NOMO-1 treated with DMSO at 0.1 percent for 48 hours (cell line): Measurements from ENCODE around the gene ANKHD1.
A peak's percentile ranks its signal among the peaks of the same experiment; 100 is the strongest.

Experiments
- DNase-seq: peaks from one replicate; lab custom pipeline; 2025; ENCODE audit not compliant: unreplicated experiment; lab: John Stamatoyannopoulos, UW

The ANKHD1 gene, protein sequence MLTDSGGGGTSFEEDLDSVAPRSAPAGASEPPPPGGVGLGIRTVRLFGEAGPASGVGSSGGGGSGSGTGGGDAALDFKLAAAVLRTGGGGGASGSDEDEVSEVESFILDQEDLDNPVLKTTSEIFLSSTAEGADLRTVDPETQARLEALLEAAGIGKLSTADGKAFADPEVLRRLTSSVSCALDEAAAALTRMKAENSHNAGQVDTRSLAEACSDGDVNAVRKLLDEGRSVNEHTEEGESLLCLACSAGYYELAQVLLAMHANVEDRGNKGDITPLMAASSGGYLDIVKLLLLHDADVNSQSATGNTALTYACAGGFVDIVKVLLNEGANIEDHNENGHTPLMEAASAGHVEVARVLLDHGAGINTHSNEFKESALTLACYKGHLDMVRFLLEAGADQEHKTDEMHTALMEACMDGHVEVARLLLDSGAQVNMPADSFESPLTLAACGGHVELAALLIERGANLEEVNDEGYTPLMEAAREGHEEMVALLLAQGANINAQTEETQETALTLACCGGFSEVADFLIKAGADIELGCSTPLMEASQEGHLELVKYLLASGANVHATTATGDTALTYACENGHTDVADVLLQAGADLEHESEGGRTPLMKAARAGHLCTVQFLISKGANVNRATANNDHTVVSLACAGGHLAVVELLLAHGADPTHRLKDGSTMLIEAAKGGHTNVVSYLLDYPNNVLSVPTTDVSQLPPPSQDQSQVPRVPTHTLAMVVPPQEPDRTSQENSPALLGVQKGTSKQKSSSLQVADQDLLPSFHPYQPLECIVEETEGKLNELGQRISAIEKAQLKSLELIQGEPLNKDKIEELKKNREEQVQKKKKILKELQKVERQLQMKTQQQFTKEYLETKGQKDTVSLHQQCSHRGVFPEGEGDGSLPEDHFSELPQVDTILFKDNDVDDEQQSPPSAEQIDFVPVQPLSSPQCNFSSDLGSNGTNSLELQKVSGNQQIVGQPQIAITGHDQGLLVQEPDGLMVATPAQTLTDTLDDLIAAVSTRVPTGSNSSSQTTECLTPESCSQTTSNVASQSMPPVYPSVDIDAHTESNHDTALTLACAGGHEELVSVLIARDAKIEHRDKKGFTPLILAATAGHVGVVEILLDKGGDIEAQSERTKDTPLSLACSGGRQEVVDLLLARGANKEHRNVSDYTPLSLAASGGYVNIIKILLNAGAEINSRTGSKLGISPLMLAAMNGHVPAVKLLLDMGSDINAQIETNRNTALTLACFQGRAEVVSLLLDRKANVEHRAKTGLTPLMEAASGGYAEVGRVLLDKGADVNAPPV (N-terminal part only)

DNA sequence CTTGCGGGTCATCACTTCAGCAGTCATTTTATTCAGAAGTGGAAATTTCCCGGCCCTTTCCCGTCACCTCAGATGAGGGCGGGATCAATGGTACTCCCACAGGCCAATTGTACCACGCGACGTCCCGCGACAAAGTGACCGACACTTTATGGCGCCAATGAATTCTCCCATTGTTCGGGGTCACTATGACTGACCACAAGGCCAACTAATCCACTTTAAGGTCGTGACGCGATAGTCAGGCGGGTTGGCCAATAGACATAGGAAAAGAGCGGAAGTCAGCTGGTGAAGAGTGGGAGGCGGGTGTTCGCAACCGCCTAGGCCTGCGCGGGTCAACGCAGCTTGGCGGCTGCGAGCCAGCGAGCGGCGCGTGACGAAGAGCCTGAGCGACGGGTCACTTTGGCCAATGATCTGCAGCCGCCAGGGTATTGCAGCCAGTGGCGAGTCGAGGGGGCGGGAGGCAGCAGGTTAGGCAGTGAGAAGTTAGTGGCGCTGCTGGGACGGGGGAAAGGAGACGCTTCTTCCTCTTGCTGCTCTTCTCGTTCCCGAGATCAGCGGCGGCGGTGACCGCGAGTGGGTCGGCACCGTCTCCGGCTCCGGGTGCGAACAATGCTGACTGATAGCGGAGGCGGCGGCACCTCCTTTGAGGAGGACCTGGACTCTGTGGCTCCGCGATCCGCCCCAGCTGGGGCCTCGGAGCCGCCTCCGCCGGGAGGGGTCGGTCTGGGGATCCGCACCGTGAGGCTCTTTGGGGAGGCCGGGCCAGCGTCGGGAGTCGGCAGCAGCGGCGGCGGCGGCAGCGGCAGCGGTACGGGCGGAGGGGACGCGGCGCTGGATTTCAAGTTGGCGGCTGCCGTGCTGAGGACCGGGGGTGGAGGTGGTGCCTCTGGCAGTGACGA lies at the start of gene ANKHD1:
ANKHD1 (plus strand) TSS at position 472 of the 896 bp plus-strand sequence; CDS start at position 607, 135 bp downstream.
- peak; percentile 99 for DNase-seq

DNA sequence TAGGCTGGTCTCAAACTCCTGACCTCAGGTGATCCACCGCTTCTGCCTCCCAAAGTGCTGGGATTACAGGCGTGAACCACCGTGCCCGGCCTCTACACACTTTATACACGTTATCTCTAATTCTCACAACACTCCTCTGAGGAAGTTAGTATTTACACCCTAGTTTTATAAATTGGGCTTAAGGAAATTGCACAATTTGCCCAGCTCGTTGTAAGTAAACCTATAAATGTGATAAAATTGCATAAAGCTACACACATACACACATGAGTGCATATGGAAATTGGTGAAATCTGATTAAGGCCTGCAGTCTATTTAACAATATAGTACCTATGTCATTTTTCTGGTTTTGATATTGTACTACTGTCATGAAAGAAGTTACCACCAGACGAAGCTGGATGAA lies 46.1 kb upstream of the ANKHD1 start:
- DNase-seq: peak; percentile 74

DNA sequence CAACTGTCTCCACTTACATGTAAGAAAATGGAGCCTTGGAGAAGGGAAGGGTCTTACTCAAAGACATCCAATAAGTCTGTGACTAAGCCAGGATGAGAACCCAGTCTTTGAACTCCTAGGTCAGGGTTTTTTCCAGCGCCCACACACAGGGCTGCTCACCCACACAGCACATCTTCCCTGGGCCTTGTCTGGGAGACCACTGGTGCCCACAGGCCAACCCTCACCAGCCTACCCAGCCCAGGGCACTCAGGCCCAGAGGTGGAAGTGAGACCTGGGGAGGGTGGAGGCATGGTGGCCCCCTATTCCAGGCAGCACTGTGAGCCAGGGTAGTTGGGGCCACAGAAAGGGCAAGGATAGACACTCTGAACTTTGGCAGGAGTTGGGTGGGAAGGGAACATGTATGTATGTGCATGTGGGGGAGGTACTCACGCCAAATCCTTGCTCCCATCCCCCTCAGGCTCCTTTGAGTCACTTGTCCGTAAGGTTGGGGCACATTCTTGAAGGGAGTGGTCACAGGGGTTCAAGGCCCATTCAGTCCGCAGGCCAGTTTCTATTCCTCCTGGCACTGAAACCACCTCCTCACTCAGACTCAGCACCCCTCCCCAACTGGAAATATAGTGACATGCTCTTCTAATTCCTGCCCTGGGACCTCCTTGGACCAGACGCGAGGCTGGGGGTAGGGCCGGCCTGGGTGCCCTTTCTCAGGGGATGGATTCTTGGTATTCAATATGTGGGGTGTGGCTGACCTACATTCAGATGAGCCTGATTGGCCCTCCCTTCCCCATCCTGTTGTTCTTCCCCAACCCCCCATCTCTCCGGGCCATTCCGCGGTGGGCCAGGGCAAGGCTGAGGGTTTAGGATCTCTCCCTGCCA lies 44.5 kb upstream of the ANKHD1 start:
- peak; percentile 36 for DNase-seq

DNA sequence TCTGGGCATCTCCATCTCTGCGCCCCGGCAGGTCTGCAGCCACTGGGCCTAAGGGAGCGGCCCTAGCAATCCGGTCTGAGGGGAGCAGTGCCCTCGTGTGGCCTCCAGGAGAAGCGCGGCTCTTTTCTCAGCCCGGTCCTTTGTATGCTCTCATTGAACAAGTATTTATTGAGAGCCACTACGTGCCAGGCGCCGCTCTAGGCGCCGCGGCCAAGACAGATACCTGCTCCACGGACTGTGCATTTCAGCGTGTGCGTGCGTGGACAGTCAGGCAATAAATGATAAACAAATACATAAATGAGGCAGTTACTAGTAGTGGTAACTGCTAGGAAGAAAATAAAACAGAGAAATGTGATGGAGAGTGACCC lies 43.9 kb upstream of the ANKHD1 start:
- peak; percentile 85 for DNase-seq

DNA sequence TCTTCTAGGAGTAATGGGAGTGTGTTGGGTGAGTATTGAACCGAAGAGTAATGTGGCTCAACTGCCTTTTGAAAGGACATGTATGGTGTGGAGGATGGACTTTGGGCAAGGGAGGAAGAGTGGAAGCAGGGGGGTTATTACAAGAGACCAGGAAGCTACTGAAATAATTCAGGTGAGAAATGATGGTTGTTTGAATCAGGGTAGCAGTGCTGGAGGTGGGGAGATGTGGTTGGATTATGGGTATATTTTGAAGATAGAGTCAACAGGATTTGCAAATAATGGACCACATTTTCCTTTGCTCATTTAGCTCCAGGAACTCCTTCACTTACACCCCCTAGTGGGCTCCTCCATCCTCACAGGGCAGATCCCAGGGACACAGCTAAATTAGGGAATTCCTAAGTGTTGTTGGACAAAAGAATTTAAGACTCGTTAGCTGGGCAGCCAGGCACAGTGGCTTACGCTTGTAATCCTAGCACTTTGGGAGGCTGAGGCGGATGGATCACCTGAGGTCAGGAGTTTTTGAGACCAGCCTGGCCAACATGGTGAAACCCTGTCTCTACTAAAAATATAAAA lies 42.8 kb upstream of the ANKHD1 start:
- no peak for DNase-seq

DNA sequence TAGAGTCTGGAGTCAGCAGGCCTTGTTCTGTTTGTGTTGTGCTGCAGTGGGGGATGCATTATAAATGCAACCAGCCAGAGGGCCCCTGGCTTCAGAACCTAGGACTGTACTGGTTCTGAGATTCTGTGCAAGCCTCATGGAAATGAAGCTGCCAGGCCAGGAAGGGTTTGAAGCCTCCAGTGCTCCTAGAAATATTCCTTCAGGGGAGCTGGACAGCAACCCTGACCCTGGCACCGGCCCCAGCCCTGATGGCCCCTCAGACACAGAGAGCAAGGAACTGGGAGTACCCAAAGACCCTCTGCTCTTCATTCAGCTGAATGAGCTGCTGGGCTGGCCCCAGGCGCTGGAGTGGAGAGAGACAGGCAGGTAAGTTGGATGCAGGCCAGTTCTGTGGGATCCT lies 41.5 kb upstream of the ANKHD1 start, which contains the start of gene SLC4A9:
SLC4A9 (plus strand) TSS at position 94 of the 400 bp plus-strand sequence; CDS start at position 137, 43 bp downstream.
- no peak for DNase-seq

DNA sequence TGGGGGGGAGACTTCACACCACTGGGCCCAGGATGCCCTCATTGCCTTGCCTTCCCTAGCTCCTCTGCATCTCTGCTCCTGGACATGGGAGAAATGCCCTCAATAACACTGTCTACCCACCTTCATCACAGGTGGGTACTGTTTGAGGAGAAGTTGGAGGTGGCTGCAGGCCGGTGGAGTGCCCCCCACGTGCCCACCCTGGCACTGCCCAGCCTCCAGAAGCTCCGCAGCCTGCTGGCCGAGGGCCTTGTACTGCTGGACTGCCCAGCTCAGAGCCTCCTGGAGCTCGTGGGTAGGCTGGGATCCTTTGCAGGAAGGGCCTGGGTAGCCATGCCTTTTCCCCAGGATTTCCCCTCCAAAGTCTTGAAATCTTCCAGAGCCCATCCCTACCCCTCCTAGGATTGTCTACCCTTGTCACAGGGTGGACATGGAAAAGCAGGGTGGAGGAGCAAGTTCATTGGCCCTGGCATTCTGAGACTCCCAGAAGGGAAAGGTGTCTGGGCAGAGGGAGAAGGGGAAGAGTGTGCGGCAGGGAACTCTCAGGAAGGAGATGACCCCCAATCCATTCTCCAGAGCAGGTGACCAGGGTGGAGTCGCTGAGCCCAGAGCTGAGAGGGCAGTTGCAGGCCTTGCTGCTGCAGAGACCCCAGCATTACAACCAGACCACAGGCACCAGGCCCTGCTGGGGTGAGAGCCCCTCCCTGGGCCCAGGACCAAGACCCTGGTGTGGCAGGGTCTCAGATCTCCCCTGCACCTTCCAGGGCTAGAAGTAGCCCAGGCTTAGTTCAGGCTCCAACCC lies 40.8 kb upstream of the ANKHD1 start:
- DNase-seq: no peak

DNA sequence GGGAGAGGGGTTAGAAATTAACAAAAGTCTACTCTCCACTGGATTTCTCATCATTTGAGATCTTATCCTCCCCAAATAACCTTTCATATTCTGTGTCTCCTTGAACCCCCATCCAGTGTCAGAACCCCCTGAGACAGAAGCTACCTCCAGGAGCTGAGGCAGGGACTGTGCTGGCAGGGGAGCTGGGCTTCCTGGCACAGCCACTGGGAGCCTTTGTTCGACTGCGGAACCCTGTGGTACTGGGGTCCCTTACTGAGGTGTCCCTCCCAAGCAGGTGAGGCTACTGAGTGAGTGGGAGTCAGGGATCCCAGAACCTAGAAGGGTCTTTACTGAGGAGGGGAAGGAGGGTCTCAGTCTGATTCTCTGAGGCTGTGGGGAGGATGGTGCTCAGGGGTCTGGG lies 39.7 kb upstream of the ANKHD1 start:
- no peak for DNase-seq

DNA sequence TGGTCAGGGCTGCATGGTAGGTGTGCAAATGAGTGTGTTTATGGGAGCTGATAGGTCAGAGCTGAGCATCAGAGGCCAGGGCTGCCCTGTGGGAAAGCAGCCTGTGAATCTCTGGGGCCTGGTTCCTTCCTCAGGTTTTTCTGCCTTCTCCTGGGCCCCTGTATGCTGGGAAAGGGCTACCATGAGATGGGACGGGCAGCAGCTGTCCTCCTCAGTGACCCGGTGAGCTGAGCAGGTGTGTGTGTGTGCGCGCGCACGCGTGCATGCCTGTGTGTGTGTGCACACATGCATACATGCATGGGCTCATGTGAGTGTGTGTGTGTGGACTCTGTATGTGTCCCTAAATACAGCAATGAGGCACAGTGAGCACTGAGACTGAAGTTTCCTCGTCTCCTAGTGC lies 39.3 kb upstream of the ANKHD1 start:
- DNase-seq: no peak

DNA sequence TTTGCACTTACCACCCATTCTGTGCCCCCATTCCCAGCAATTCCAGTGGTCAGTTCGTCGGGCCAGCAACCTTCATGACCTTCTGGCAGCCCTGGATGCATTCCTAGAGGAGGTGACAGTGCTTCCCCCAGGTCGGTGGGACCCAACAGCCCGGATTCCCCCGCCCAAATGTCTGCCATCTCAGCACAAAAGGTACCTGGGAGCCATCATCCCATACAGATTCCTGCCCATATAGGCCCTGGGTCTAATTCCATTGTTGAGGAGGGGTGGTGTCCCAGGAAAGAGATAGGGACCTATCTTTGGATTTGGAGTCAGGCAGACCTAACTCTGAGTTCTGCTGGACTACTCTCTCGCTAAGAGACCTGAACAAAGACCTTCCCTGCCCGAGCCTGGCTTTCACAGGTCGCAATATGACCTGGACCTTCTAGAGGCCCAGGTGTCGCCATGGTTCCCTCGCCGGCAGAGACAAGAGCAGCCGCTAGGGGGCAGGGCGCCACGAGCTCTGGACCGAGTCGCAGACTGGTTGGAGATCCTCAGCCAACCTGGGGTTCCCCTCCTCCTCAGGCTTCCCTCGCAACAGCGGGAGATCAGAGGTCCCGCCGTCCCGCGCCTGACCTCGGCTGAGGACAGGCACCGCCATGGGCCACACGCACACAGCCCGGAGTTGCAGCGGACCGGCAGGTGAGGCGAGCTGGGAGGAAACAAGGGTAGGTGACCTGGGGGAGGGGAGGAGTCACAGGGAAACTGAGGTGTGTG lies 38.6 kb upstream of the ANKHD1 start:
- peak; percentile 57 for DNase-seq

DNA sequence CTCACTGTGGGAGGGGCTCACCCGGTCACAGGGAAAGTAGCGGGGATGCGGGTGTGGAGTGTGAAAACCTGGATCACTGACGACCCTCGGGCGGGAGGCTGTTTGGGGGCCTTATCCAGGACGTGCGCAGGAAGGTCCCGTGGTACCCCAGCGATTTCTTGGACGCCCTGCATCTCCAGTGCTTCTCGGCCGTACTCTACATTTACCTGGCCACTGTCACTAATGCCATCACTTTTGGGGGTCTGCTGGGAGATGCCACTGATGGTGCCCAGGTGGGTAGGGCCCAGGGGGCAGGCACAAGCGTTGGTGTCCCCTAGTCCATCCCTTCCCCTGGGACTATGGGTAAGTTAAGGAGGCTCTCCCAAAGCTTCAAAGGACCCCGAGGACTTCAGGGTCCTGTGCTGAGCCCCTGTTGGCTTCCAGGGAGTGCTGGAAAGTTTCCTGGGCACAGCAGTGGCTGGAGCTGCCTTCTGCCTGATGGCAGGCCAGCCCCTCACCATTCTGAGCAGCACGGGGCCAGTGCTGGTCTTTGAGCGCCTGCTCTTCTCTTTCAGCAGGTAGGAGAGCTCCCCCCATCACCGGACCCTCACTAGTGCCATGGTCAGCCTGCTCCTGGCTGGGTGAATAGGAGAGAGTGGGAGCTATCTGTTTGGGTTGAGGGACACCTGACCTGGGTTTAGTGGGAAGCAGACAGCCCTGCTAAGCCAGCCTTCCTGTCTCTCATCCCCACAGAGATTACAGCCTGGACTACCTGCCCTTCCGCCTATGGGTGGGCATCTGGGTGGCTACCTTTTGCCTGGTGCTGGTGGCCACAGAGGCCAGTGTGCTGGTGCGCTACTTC lies 37.8 kb upstream of the ANKHD1 start:
- DNase-seq: no peak

DNA sequence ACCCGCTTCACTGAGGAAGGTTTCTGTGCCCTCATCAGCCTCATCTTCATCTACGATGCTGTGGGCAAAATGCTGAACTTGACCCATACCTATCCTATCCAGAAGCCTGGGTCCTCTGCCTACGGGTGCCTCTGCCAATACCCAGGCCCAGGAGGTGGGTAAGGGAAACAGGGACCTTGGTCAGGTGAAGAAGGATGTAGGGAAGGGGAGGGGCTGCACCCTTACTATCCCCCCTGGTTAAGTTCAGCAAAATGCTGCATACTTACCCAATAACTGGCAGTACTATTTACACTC lies 37.2 kb upstream of the ANKHD1 start:
- DNase-seq: no peak

DNA sequence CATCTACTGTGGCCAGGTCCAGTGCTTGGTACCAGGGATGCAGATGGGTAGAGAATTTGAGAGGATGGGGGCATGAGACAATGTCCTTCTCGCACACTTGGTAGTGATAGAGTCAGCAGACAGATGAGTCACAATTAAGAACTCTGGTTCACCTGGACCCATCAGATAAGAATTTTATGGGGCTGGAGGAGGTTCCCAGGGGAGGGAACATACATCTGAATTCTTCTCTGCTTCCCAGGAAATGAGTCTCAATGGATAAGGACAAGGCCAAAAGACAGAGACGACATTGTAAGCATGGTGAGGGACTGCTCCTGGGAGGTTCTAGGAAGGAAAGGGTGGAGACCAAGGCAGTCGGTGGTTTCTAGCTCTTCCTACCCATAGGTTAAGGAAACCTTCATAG lies 36.4 kb upstream of the ANKHD1 start:
- no peak for DNase-seq

DNA sequence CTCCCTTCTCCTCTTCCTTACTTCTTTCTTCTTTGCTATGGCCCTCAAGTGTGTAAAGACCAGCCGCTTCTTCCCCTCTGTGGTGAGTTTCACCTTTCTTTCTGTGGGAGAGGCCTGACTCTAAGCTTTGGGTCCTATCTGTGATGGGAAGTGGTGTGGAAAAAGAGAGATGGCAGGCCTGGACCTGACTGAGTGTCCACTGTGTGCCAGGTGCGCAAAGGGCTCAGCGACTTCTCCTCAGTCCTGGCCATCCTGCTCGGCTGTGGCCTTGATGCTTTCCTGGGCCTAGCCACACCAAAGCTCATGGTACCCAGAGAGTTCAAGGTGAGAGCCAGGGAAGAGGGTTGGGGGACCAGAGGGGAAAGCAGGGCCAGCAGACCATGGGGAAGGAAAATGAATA lies 35.7 kb upstream of the ANKHD1 start:
- no peak for DNase-seq

DNA sequence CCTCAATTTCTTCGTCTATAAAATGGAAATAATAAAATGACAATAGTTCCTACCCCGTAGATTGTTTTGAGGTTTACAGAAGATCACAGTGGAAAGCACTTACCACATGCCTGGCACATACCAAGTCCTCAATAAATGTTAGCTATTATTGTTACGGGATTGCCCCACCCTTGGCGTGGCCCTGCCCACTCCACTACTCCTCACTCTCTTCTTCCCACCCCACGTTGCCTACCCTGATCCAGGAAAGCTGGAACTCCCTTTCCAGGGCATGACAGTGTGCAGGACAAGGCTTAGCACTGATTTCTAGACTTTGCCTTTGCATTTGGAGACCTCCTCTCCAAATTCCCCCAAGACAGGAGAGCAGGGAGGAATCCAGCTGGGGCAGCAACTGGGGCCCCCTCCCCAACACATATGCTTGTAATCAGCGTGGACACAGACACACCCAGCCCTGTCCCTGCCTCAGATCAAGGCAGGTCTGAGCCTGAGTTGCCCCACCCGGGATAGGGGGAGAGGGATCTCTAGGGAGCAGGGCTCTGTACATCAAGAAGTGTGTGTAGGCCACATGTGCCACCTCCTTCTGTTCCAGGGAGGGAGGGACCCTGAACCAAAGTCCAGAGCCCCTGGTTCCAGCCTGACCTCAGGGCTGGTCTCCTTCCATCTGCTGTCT lies 34.9 kb upstream of the ANKHD1 start:
- no peak for DNase-seq
